ENCODE measurements around the gene TYMP. TPM values are rescaled to one million over a fixed set of nuclear protein-coding genes. Genes with fewer than 3 reads are reported as not detected.

The TYMP gene
- total RNA-seq, 2 experiments from 2014 or later = 9.9 to 10.0 TPM

DNA sequence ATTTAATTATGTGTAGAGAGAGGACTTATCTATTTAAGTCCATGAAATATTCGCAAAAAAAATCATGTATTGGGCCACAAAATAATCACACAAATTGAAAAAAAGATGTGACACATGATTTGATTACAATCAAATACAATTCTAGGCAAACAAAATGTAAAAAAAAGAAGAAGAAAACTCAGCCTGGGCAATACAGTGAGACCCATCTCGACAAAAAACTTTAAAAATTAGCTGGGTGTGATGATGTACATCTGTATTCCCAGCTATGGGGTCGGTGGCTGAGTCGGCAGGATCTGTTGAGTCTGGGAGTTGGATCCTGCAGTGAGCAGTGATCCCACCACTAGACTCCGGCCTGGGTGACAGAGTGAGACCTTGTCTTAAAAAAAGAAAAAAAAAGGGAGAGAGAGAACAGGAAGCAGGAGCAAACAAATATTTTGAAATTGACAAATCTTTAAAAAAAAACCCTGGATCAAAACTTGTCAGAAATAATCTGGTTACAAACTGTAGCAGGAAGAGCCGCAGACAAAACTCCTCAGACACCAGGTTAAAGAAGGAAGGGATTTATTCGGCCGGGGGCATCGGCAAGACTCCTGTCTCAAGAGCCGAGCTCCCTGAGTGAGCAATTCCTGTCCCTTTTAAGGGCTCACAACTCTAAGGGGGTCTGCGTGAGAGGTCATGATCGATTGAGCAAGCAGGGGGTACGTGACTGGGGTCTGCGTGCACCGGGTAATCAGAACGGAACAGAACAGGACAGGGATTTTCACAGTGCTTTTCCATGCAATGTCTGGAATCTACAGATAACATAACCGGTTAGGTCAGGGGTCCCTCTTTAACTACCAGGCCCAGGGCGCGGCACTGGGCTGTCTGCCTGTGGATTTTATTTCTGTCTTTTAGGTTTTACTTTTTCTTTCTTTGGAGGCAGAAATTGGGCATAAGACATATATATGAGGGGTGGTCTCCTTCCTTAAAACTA is 3.3 kb upstream of the TYMP start:
- Mint-ChIP-seq H3K4me1 (ENCODE audit: low read depth) (peaks cover 30% of the 10 kb centered on the region), H3K27me3 (peaks cover 13% of the 10 kb centered on the region), H3K36me3 (ENCODE audit: low read depth) (no peaks in the 10 kb centered on the region), H3K4me3 (peak overlapping the region; percentile 86), H3K9me3 (no peaks in the 10 kb centered on the region), H3K27ac (peak overlapping the region; percentile 88)
- H3K36me3 ChIP-seq (ENCODE audit: insufficient read depth, low read length) = no peaks in the 10 kb centered on the region
- ATAC-seq (ENCODE audit: poor library complexity) (no peak), DNase-seq (peak in 1 of 14 experiments; percentile 8)
- POLR2A ChIA-PET = interaction anchor here (0.6 to 10.0 kb wide), 6 partner anchors 6 to 25 kb away, joined by 3 to 258 read pairs (median 6); partner anchors contain the start of genes LMF2, NCAPH2, SCO2 and TYMP
- H3K4me3 ChIP-seq (ENCODE audit: low read length) = no peak overlapping the region
- peaks cover 64% of the 10 kb centered on the region for H3K4me1 ChIP-seq (ENCODE audit: insufficient read depth, low read length)
- TF ChIP-seq, protein P1, sequence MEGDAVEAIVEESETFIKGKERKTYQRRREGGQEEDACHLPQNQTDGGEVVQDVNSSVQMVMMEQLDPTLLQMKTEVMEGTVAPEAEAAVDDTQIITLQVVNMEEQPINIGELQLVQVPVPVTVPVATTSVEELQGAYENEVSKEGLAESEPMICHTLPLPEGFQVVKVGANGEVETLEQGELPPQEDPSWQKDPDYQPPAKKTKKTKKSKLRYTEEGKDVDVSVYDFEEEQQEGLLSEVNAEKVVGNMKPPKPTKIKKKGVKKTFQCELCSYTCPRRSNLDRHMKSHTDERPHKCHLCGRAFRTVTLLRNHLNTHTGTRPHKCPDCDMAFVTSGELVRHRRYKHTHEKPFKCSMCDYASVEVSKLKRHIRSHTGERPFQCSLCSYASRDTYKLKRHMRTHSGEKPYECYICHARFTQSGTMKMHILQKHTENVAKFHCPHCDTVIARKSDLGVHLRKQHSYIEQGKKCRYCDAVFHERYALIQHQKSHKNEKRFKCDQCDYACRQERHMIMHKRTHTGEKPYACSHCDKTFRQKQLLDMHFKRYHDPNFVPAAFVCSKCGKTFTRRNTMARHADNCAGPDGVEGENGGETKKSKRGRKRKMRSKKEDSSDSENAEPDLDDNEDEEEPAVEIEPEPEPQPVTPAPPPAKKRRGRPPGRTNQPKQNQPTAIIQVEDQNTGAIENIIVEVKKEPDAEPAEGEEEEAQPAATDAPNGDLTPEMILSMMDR (IDR thresholded peaks at IDR 0.05) = no peak
- no peak overlapping the region for H3K27ac ChIP-seq (ENCODE audit: low read depth in 1 of 2, low read length in 2 of 2)
- intact Hi-C loops (cut with DNase I, micrococcal nuclease) = no loop called here
- H3K27me3 ChIP-seq (ENCODE audit: control insufficient read depth in 1 of 2, insufficient read depth in 2 of 2, low read length in 2 of 2) = no peaks in the 10 kb centered on the region
- CTCF ChIA-PET = interaction anchor here (0.7 to 1.0 kb wide), 2 partner anchors 12 to 30 kb away, joined by 3 to 4 read pairs; partner anchors contain the start of gene SYCE3
- H3K9me3 ChIP-seq (ENCODE audit: control insufficient read depth in 1 of 2, insufficient read depth in 1 of 2, low read length in 2 of 2) = no peaks in the 10 kb centered on the region

DNA sequence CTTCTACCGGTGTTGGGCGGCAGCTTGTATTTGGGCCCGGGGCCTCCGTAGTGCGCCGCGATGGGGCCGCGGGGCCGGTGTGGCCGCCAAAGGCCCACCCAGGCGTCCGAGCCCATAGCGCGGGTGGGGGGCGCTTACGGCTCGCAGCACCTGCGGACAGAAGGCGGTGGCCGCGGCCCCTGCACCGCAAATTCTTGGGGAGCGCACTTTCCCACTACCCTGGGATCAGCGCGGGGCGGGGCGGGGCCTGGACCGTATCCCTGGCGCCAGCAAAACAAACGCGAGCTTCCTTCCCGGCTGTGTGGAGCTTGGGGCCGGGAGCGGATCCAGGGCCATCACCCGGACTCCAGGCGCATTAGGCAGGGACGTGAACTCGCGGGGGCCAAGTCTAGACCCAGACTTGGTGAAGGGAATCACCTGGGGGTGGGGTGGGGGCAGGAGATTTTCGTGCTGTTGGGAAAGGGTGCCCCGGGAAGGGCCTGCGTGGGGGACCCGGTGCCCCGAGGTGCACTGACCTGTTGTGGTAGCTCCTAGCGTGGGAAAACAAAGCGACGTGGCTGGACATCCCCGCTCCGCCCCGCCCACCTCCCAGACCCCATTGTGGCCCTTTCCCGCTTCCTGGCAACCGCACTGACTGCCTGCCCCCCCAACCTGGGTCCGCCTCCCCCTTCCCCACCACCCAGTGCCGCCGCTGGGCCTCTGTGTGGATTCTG is 2.3 kb upstream of the TYMP start:
- Mint-ChIP-seq H3K9me3 (no peaks in the 10 kb centered on the region), H3K27ac (peak overlapping the region; percentile 88), H3K36me3 (ENCODE audit: low read depth) (peaks cover 4% of the 10 kb centered on the region), H3K4me1 (ENCODE audit: low read depth) (peaks cover 39% of the 10 kb centered on the region), H3K27me3 (peaks cover 13% of the 10 kb centered on the region), H3K4me3 (peak overlapping the region; percentile 87)
- peak overlapping the region; percentile 68 to 90 for H3K27ac ChIP-seq (ENCODE audit: low read depth in 1 of 2, low read length in 2 of 2)
- ChIA-PET CTCF (interaction anchor here (0.7 to 1.0 kb wide), 2 partner anchors 13 to 31 kb away, joined by 3 to 4 read pairs; partner anchors contain the start of gene SYCE3), POLR2A (interaction anchor here (1.0 to 2.4 kb wide), 9 partner anchors 7 to 89 kb away, joined by 3 to 15 read pairs (median 6); partner anchors contain the start of genes KLHDC7B, LMF2, NCAPH2 and SYCE3)
- peaks cover 69% of the 10 kb centered on the region for H3K4me1 ChIP-seq (ENCODE audit: insufficient read depth, low read length)
- peak in 2 of 14 experiments; percentile 34 to 40 for DNase-seq
- no peak for ATAC-seq (ENCODE audit: poor library complexity)
- no peaks in the 10 kb centered on the region for H3K9me3 ChIP-seq (ENCODE audit: control insufficient read depth in 1 of 2, insufficient read depth in 1 of 2, low read length in 2 of 2)
- TF ChIP-seq, protein P1 (IDR thresholded peaks at IDR 0.05) = no peak
- intact Hi-C loops (cut with DNase I, micrococcal nuclease) = loop anchor here in 1 of 2 experiments (2.0 kb wide), 1 partner anchor 13 kb away; the partner anchor contains the start of gene KLHDC7B
- H3K4me3 ChIP-seq (ENCODE audit: low read length) = peak overlapping the region; percentile 80
- H3K36me3 ChIP-seq (ENCODE audit: insufficient read depth, low read length) = no peaks in the 10 kb centered on the region
- H3K27me3 ChIP-seq (ENCODE audit: control insufficient read depth in 1 of 2, insufficient read depth in 2 of 2, low read length in 2 of 2) = no peaks in the 10 kb centered on the region

DNA sequence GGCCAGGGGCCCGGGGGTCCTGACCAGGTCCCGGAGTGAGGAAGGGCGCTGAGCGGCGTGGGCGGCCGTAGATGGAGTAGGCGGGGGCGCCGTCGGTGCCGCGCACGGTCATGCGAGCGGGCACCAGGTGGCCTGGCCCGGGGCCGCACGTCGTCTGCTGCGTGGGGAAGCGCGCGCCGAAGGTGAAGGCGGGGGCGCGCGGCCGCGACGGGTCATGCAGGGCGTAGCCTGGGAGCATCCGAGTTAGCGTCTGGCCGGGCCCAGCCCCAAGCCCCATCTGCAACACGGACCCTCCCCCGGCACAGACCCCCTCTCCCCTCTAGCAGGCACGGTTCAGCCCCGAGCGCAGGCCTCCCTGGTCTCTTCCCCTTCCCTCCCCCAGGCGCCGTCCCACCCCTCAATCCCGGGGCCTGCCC is 1.7 kb upstream of the TYMP start:
- Mint-ChIP-seq H3K36me3 (ENCODE audit: low read depth) (peaks cover 4% of the 10 kb centered on the region), H3K27ac (peak overlapping the region; percentile 88), H3K4me1 (ENCODE audit: low read depth) (peaks cover 45% of the 10 kb centered on the region), H3K27me3 (peaks cover 13% of the 10 kb centered on the region), H3K9me3 (no peaks in the 10 kb centered on the region), H3K4me3 (peak overlapping the region; percentile 87)
- Histone ChIP-seq H3K27ac (ENCODE audit: low read depth in 1 of 2, low read length in 2 of 2) (peak overlapping the region; percentile 90 to 98), H3K9me3 (ENCODE audit: control insufficient read depth in 1 of 2, insufficient read depth in 1 of 2, low read length in 2 of 2) (no peaks in the 10 kb centered on the region), H3K27me3 (ENCODE audit: control insufficient read depth in 1 of 2, insufficient read depth in 2 of 2, low read length in 2 of 2) (no peaks in the 10 kb centered on the region), H3K4me1 (ENCODE audit: insufficient read depth, low read length) (peaks cover 74% of the 10 kb centered on the region), H3K36me3 (ENCODE audit: insufficient read depth, low read length) (no peaks in the 10 kb centered on the region), H3K4me3 (ENCODE audit: low read length) (peak overlapping the region; percentile 80)
- DNase-seq = peak; percentile 27 to 84 (median 64)
- intact Hi-C loops (cut with DNase I, micrococcal nuclease) = loop anchor here in 1 of 2 experiments (2.0 kb wide), 1 partner anchor 13 kb away; the partner anchor contains the start of gene KLHDC7B
- ChIA-PET POLR2A (interaction anchor here (1.0 to 2.4 kb wide), 8 partner anchors 8 to 90 kb away, joined by 4 to 15 read pairs (median 7); partner anchors contain the start of genes KLHDC7B, LMF2, NCAPH2 and SYCE3), CTCF (no interaction called here)
- peak; percentile 50 for ATAC-seq (ENCODE audit: poor library complexity)
- TF ChIP-seq, protein P1 (IDR thresholded peaks at IDR 0.05) = no peak

All from CD4-positive, alpha-beta T cell (primary cell).